ENCODE measurements around the gene LRCOL1.

GRCh38 chr12:132606927-132607326, 3.5 kb downstream of the LRCOL1 start:
- TF ChIP-seq POLR2A (IDR thresholded peaks at IDR 0.05; ENCODE audit: borderline replicate concordance, extremely low read depth, insufficient read depth, insufficient read length) (no peak), TCF7L2 (IDR thresholded peaks at IDR 0.05; ENCODE audit: borderline replicate concordance, extremely low read depth, insufficient read depth, insufficient read length) (no peak), CTCF (IDR thresholded peaks at IDR 0.05 in 2 of 3, conservative IDR thresholded peaks at IDR 0.05 in 1 of 3; ENCODE audit: borderline replicate concordance in 1 of 3, insufficient read depth in 1 of 3, low read depth in 2 of 3, low read length in 2 of 3) (no peak)
